Osteoblast (primary cell): ENCODE data around the gene SMC1A. TPM values are rescaled to one million over a fixed set of nuclear protein-coding genes. Genes with fewer than 3 reads are reported as not detected.

Experiments
- DNase-seq: peaks from one replicate; pipeline ENCODE4 v3.0.0; 2011; ENCODE audit warnings: low spot score, mixed read lengths; ENCODE audit not compliant: insufficient read length; ENCODE audit errors: missing footprints
- H2AFZ ChIP-seq: 2 replicates; pipeline ENCODE4 v1.6.0; 2011; ENCODE audit warnings: mild to moderate bottlenecking, low read length
- H3K27ac ChIP-seq: 2 replicates; pipeline ENCODE4 v1.5.1; 2011; ENCODE audit warnings: mild to moderate bottlenecking, low read depth, low read length, moderate library complexity
- H3K27me3 ChIP-seq: 2 replicates; pipeline ENCODE4 v1.6.0; 2012; ENCODE audit warnings: mild to moderate bottlenecking, control low read depth, inconsistent platforms, low read length, moderate library complexity; ENCODE audit not compliant: insufficient read depth
- H3K36me3 ChIP-seq: 2 replicates; pipeline ENCODE4 v1.5.1; 2011; ENCODE audit warnings: mild to moderate bottlenecking, low read length, control low read depth, moderate library complexity; ENCODE audit not compliant: insufficient read depth
- H3K4me1 ChIP-seq: 2 replicates; pipeline ENCODE4 v1.5.1; 2011; ENCODE audit warnings: mild to moderate bottlenecking, low read length, control low read depth, moderate library complexity; ENCODE audit not compliant: insufficient read depth
- H3K4me2 ChIP-seq: 2 replicates; pipeline ENCODE4 v1.6.0; 2011; ENCODE audit warnings: mild to moderate bottlenecking, low read length; ENCODE audit not compliant: insufficient read depth
- H3K4me3 ChIP-seq: fragments of 200-600 bp; sonication (generic); 3 replicates; pipeline ENCODE4 v1.5.1; 2012; ENCODE audit warnings: mild to moderate bottlenecking, low read length, inconsistent platforms; ENCODE audit not compliant: insufficient read depth
- H3K79me2 ChIP-seq: 2 replicates; pipeline ENCODE4 v1.6.0; 2012; ENCODE audit warnings: mild to moderate bottlenecking, low read length, control low read depth, inconsistent platforms; ENCODE audit not compliant: insufficient read depth
- H3K9me3 ChIP-seq: 2 replicates; pipeline ENCODE4 v1.5.1; 2011; ENCODE audit warnings: low read depth, low read length, control low read depth
- H4K20me1 ChIP-seq: 2 replicates; pipeline ENCODE4 v1.6.0; 2012; ENCODE audit warnings: mild to moderate bottlenecking, low read length, control low read depth; ENCODE audit not compliant: insufficient read depth
- small RNA-seq: library from RNA; depleted of rRNA; stranded (forward); fragments of <200 nt; gene quantifications from one replicate; pipeline ENCODE3, GENCODE V24; 2012
- total RNA-seq: library from RNA; depleted of rRNA; stranded (reverse); fragments of >200 nt; gene quantifications from 2 replicates; pipeline ENCODE4 v1.2.3, GENCODE V29; 2012
- TF ChIP-seq, protein P1 (sequence below): IDR thresholded peaks from 2 replicates; pipeline ENCODE4 v1.5.1; 2011; ENCODE audit warnings: mild to moderate bottlenecking, low read depth, low read length, moderate library complexity; ENCODE audit errors: extremely low read depth

SMC1A gene
- total RNA-seq, 1 donor, result 14.8 TPM

DNA sequence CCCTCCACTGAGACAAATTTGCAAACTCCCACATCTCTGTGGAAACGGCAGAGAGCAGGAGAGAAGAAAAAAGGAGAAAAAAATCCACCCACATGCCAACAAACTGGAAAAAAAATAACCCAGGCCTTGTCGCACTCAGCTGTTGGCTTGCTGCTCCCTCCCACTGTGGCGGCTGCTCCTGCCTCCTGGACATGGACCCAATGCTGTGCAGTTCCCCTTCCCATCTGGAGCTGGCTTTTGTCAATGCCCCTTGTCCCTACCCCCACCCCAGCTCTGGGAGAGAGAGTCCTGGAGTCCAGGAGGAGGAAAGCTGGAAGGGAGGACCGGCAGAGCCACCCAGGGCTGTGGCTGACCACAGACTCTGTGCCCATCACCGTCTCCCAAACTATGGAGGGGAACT, 90.2 kb downstream of the SMC1A start:
- Histone ChIP-seq H3K27ac (no peak overlapping the region), H3K4me3 (no peak overlapping the region), H3K27me3 (peaks cover 78% of the 10 kb centered on the region), H2AFZ (no peak overlapping the region), H3K79me2 (no peaks in the 10 kb centered on the region), H4K20me1 (no peaks in the 10 kb centered on the region), H3K9me3 (no peaks in the 10 kb centered on the region), H3K36me3 (no peaks in the 10 kb centered on the region), H3K4me1 (no peaks in the 10 kb centered on the region), H3K4me2 (no peak overlapping the region)
- DNase-seq, result no peak
- TF ChIP-seq, protein P1, sequence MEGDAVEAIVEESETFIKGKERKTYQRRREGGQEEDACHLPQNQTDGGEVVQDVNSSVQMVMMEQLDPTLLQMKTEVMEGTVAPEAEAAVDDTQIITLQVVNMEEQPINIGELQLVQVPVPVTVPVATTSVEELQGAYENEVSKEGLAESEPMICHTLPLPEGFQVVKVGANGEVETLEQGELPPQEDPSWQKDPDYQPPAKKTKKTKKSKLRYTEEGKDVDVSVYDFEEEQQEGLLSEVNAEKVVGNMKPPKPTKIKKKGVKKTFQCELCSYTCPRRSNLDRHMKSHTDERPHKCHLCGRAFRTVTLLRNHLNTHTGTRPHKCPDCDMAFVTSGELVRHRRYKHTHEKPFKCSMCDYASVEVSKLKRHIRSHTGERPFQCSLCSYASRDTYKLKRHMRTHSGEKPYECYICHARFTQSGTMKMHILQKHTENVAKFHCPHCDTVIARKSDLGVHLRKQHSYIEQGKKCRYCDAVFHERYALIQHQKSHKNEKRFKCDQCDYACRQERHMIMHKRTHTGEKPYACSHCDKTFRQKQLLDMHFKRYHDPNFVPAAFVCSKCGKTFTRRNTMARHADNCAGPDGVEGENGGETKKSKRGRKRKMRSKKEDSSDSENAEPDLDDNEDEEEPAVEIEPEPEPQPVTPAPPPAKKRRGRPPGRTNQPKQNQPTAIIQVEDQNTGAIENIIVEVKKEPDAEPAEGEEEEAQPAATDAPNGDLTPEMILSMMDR, result no peak

DNA sequence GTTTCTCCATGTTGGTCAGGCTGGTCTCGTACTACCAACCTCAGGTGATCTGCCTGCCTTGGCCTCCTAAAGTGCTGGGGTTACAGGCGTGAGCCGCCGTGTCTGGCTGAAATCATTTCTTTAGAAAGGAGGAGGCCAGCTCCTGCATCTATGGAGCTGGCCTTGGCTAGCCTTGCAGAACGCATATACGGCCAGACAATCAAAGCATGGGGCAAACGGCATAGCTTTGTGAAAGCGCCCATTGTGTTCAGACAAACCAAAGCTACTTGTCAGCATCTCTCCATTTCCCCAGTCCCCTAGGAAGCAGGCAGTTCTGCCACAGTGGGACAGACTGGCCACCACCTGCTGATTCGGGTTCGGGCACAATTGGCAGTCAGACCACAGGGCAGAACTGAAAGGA, 92.1 kb downstream of the SMC1A start:
- no peak for DNase-seq
- TF ChIP-seq, protein P1, result no peak
- Histone ChIP-seq H3K4me2 (no peak overlapping the region), H3K9me3 (no peaks in the 10 kb centered on the region), H3K4me1 (no peaks in the 10 kb centered on the region), H3K27ac (no peak overlapping the region), H3K4me3 (no peak overlapping the region), H3K27me3 (peaks cover 83% of the 10 kb centered on the region), H4K20me1 (peaks cover 2% of the 10 kb centered on the region), H3K36me3 (no peaks in the 10 kb centered on the region), H2AFZ (no peak overlapping the region), H3K79me2 (no peaks in the 10 kb centered on the region)

DNA sequence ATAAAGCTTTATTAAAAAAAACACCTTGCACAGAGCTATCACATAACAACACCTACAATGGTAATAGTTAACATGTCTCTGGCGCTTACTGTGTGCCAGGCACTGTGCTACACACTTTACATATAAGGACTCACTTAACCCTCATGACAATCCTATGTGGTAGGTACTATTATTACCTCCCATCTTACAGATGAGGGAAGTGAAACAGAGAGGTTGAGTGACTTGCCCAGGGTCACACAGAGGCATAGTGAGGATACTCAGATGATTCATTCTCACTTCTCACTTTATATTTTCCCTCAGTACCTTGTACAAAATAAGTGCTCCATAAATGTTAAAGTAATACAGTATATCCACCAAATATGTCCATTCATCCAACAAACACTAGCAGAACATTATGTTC, 97.7 kb downstream of the SMC1A start:
- H3K4me2 ChIP-seq, result no peak overlapping the region
- TF ChIP-seq, protein P1, result no peak
- no peak overlapping the region for H2AFZ ChIP-seq
- no peak for DNase-seq
- H3K4me3 ChIP-seq, result no peak overlapping the region
- H3K9me3 ChIP-seq, result no peaks in the 10 kb centered on the region
- no peak overlapping the region for H3K27ac ChIP-seq
- H3K79me2 ChIP-seq, result no peaks in the 10 kb centered on the region
- H4K20me1 ChIP-seq, result peaks cover 2% of the 10 kb centered on the region
- H3K4me1 ChIP-seq, result no peaks in the 10 kb centered on the region
- H3K27me3 ChIP-seq, result peaks cover 93% of the 10 kb centered on the region
- no peaks in the 10 kb centered on the region for H3K36me3 ChIP-seq

Small RNA genes within 50 kb of the gene (small RNA-seq; reads per million reads assigned to genes)
- gene AC245102.2 (not detected), gene MIR6857 (not detected), gene RF00019 (not detected), gene VTRNA3-1P (not detected)

Other genes with a start within 250 kb of the SMC1A start
- gene KDM5C, start 197.4 kb downstream of the SMC1A start, total RNA-seq, result 104 and 122 TPM in 2 replicates
- 10.1 and 14.7 TPM in 2 replicates for gene IQSEC2, start 141.1 kb downstream of the SMC1A start, total RNA-seq
- 0.29 and 0.72 TPM in 2 replicates for gene RIBC1, start 219 bp upstream of the SMC1A start, total RNA-seq
- gene HSD17B10, start 11.7 kb upstream of the SMC1A start, total RNA-seq, result 41.5 and 48.5 TPM in 2 replicates